GM21528 (cell line): Measurements from ENCODE around the gene FASN.
A peak's percentile ranks its signal among the peaks of the same experiment; 100 is the strongest.

Source experiments
- ATAC-seq: cut with Tn5 transposase; IDR thresholded peaks from one replicate; pipeline ENCODE4 v1.9.1; 2021; ENCODE audit warnings: mild to moderate bottlenecking, moderate library complexity; ENCODE audit not compliant: unreplicated experiment, low FRiP score

The FASN gene

DNA sequence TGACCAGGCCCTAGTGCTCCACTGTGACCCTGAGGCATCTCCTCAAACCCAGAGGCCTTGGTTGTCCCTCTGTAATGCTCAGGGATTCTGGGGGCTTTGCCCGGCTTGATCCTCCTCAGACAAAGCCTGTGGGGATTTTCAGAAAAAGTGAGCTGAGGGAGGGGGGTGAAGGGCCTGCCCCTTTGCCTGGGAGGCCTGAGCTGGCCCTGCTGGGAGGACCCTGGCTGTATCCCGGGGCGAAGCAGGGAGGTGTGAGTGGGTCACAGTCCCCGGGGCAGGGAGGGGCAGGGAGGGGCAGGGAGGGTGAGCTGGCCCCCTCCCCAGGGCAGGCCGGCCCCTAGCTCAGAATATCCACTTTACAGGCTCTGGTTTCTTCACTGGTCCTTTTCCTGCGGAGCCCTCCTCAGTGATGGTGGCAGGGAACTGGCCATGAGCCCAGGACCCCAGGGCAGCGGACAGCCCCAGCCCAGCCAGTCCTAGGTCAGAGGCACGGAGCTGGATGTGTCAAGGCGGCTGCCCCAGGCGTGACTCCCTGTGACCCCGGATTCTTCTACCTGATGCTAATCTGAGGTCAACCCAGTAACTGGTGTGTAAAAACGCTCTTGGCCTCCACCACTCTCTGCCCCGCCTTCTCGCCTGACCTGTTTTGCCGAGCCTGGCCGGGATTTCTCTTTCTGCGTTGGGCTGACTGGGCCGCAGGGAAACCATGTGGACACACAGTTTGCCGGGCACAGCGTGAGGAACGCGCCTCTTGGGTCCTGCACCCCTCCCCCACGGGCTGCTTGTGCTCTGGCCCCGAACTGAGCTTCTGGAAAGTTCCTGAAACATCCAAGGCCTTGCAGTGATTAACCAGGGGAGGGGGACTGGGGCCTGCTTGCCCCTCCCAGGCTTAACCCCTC is 5.8 kb upstream of the FASN start:
- no peak for ATAC-seq

DNA sequence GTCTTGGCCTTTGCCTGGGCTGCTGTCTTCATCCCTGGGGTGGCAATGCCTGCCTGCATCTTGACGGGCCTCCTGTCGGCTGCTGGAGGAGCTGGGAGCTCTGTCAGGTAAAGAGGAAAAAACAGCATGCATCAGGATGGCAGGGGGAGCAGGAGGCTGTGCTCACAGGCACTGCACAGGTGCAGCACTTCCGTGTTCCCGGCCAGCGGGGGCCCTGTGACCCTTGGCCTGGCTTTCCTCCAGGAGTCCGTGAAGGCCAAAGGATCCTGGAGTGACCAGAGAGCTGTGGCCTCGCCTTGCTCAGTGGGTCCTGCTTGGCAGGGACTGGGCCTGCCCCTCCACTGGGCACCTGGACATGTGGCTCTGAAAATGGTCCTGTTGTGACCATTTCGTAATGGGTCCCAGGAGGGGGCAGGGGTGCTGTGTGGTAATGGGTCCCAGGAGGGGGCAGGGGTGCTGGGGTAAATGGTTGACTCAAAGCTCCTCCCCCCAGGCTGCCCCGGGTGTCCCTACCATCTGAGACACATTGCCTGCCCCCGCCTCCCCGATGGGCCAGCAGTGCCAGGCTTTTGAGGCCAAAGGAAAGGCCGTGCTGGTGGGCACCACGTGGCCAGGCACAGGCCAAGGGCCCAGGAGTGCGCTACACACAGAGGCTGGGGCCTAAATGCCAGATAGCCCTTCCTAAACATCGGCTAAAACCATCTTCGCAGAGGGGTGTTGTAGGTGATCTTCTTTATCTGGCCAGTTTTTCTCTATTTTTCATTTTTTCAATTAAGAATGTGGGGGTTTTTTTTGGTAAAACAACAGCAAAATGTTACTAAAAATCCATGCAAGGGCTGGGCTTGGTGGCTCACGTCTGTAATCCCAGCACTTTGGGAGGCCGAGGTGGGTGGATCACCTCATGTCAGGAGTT is 4.0 kb upstream of the FASN start:
- ATAC-seq, result no peak

DNA sequence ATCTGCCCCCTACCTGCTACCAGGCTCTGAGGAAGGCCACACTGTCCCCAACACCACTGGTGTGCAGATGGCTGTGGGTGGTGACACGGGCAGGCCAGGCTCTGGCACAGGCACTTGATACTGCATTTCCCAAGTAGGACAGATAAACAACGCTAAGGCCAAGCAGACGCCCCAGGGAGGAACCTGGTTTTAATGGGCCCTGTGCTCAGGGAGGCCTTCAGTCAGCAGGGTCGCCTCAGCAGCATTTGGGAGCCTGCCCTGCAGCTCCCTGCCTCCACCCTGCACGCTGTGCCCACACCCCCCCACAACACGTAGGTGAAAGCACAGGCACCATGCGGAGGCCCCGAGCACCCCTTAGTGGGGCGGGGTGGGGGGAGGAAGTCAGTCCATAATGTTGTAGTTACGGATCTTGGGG is 3.3 kb upstream of the FASN start:
- ATAC-seq, result no peak

DNA sequence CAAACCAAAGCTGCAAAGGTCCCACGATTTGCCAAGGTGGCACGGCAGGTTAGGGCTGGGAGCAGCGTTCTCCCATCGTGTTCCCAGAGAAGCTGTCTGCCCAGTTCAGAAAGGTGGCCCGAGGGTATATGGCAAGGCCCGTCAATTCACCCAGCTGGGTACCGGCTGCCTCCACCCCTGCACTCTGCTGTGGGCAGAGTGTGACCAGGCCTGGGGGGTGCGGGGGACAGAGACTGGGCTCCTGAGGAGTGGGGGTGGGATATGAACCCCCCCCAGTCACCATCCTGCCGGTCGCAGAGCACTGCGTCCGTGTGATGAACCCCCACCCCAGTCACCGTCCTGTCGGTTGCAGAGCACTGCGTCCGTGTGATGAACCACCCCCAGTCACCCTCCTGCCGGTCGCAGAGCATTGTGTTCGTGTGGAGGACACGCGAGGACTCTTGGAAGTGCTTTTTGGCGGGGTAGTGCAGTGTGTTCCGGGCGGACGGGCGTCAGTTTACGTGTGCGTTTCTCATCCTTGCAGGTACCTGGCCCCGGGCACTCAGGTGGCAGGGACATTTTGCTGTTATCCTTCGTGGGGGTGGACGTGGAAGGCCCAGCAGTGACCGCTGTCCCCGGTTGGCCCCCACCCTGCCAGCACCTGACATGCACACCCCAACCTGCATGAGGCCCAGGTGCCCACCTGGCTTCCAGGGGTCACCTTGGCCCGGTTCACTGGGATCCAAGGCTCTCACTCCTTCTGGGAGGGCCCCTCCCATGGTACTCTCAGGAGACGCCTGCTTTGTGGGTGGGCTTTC is 2.7 kb upstream of the FASN start:
- no peak for ATAC-seq

DNA sequence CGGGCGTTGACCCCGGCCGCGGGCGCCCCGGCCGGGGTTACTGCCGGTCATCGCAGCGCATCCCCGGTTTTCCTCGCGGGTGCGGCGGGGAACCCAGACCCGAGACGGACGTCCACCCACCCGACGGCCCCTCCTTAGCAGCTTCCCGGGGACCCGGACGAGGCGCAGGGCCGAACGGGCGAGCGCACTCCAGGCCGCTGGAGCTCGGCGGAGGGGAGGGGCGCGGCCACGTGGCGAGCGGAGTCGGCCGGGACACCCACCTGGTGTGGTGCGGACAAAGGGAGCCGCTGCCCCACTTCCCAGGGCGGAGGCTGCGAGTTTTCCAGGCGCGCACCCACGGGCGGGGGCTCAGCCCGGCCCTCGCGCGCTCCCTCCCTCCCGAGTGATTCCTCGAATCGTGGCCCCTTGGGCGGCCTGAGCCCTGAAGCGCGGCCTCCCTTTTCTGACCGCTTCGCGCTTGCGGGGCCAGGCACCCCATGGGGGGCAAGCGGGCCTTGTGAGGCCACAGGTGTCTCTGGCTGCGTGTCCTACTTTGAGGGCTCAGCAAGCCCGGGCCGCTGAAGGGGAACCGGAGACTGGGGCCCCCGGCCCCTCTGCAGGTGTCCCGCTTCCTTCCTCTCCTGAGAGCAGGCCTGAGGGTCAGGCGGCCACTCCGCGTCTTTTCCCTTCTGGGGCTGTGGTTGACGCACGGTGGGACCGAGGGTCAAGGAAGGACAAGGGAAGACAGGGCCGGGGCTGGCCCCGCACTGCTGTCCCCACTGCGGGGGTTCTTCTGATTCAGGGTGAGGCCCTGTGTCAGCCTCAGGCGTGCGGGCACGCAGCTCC is 1.1 kb upstream of the FASN start:
- ATAC-seq, result peak; percentile 1

DNA sequence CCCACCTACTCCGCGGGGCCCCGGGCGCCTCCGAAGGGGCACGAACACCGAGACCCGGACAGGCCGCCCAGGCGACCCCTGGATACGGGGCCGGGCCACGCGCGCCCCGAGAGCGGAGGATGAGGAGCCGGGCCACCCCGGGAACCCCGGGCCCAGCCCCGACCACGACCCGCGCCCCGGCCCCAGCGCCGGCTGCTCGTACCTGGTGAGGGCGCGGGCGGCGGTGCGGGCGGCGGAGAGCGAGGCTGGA is 192 bp downstream of the FASN start:
- peak; percentile 14 for ATAC-seq

DNA sequence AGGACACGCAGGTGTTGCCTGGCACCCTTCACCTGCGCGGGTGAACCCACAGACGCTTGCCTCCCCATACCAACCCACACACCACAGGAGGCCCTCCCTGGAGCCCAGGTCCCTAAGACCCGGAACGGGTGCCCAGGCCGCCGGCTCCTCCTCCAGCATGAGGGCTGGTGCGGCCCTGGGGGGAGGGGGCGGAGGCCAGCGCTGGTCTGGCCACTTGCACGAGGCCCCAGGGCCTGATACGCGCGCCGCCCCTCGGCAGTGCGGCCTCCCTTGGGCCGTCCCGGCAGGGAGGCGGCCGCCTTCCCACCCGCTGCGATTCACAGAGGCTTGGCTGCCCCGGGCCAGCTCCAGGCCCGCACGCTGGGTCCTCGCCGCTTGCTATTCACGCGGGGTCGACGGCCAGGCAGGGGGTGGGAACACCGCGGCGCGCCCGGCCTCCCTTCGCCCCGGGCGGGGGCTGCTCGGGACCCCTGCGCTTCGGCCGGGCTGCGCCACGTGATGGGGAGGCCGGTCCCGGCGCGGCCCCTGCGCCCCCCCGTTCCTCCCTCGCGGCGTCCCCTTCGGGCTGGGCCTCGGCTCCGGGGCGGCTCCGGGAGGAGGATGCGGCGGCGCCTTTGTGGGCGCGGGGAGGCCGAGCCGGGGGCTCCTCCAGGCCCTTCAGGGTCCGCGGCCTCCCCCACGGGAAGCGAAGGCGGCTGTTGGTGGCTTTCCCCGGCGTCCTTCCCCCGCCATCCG is 685 bp downstream of the FASN start:
- ATAC-seq, result peak; percentile 3

DNA sequence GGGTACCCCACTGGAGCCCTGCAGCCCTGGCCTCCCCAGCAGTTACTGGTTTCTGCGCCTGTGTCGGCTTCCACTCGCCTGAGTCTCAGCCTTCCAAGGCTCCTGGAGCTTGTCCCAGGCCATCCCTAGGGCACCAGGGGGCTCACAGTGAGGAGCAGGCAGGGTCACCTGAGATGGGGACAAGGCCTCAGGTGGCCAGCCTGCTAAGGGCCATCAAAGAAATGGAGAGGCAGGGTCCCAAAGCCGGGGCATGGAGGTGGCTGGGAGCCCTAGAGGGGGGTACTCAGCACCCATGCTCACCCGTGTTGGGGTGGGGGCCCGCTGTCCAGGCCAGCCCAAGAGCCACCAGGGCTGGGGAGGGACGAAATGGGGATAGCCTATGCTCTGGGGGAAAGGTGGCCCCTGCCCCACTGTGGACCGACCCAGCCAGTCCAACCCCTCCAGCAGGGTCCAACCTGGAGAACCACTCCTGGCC is 1.3 kb downstream of the FASN start:
- ATAC-seq, result no peak

DNA sequence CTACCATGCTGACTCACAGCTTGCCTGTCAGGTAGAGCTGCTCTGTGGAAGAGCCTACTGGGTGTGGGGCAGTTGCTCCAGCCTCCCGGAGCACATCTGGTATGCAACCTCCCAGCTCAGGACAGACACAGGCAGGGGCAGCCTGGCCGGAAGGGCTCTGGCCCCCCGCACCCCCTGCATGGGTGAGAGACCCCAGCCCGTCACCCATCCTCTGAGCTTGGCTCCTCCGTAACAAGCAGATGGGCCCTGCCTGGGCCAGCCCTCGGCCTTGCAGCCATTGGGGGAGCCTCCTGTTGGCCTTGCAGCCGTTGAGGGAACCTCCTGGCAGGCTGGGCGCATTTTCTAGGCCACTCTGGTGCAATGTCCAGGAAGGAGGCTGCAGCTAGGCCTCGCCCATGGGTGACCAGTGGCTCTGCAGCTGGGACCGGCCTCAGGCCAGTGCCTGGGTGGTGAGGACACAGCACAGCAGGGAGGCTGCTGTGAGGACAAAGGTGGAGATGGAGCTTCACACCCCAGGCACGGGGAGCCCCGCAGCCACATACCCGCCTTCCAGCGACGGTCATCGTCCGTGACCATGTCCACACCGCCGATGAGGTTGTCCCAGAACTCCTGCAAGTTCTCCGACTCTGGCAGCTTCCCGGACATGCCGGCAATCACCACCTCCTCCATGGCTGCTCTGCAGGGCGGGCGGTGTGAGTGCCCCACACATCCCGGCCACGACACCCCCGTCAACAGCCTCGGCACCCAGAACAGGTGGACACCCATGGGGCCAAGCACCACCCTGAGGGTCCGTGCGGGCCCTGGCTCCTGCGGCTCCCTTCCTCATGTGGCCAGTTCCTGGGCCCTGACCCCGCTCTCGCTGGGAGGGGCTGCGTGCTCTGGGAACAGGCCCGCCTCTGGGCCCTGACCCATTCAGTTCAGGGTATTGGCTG is 2.0 kb downstream of the FASN start:
- no peak for ATAC-seq

DNA sequence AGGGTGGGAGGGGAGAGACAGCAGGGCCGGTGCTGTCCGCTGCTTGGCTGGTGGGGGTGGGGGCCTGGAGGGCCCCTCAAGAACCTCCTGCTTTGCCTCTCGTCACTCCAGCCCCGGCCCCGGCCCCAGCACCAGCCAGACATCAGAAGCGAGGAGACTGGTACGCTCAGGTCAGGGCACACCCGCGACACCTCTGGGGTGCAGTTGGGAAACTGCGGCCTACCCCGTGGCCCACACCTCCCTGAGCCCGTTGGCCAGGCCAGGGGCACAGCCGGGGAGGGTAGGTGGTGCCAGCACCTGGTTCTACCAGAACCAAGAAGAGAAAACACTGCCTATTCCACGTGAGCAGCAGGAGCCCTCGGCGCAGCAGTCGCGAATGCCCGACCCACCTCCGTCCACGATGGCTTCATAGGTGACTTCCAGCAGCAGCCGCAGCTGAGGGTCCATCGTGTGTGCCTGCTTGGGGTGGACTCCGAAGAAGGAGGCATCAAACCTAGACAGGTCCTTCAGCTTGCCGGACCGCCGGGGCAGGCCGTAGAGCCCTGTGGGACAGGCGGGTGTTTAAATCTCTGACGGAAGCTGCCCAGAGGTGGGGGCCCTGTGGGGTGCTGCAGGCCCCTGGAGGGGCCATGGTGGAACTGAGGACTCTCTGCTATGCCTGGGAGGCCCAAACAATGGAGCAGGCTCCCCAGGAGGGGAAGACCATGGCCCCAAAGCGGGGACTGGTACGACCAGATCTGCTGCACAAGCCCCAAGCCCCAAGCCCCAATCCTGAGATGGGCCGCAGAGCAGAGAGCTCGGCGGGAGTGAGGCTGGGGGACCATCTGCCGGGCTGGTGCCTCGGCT is 2.9 kb downstream of the FASN start:
- ATAC-seq, result no peak

DNA sequence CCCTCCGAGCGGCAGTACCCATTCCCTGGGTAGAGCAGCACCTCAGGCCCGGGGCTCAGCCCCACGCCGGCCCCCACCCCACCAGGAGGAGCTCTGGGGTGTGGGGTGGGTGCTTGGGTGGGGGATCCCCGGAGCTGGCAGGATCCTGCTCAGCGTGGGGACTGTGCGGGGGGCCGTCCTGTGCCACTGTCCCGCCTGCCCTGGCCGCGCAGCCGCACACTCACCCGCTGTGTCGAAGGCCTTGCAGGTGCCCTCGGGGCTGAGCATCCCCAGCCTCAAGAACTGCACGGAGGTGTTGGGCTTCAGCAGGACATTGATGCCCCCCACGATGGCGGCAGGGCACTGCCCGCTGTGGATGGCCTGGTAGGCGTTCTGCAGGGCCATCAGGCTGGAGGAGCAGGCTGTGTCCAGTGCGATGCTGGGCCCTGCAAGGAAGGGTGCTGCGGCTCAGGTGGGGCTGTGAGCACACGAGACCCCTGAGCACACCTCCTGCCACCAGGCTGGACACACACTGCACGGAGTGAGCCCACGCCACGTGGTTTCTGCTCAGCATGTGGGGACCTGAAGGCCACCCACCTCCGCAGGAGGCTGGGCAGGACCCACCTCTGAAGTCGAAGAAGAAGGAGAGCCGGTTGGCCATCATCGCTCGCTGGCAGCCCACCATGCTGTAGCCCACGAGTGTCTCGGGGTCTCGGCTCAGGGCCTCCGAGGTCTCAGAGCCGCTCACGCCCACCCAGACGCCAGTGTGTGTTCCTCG is 4.9 kb downstream of the FASN start:
- no peak for ATAC-seq

DNA sequence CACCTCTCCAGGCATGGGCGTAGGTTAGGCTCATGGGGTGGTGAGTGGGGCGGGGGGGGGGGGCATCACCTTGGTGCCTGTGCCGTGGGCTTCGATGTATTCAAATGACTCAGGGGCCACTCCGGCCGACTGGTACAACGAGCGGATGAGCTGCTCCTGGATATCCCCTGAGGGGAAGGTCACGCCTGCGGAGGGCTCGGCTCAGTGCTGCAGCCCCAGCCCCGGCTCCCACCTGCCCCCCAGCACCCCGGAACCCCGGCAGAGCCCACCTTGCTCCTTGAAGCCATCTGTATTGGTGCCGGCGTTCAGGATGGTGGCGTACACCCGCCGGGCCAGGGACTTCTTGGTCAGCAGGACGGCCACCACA is 5.4 kb downstream of the FASN start:
- ATAC-seq, result no peak

DNA sequence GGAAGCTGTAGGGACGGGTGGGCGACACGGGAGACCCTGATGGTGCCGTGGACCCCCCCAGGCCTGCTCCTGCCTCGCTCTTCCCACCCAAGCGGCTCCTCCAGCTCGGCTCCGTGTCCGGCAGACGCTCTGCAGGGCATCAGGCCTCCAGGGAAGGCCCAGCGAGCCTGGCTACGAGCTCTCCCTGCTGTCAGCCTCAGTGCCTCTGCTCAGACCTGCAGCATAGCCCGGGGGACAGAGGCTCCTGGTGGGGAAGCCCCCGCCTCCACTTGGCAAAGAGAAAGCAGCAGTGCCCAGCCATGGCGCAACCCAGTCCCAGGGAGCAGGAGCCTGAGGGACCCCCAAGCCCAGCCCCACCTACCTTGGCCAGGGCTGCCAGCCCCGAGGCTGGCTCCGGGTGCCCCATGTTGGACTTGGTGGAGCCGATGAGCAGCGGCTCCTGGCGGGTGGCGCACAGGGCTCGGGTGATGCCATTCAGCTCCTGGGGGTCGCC is 5.9 kb downstream of the FASN start:
- ATAC-seq, result no peak

DNA sequence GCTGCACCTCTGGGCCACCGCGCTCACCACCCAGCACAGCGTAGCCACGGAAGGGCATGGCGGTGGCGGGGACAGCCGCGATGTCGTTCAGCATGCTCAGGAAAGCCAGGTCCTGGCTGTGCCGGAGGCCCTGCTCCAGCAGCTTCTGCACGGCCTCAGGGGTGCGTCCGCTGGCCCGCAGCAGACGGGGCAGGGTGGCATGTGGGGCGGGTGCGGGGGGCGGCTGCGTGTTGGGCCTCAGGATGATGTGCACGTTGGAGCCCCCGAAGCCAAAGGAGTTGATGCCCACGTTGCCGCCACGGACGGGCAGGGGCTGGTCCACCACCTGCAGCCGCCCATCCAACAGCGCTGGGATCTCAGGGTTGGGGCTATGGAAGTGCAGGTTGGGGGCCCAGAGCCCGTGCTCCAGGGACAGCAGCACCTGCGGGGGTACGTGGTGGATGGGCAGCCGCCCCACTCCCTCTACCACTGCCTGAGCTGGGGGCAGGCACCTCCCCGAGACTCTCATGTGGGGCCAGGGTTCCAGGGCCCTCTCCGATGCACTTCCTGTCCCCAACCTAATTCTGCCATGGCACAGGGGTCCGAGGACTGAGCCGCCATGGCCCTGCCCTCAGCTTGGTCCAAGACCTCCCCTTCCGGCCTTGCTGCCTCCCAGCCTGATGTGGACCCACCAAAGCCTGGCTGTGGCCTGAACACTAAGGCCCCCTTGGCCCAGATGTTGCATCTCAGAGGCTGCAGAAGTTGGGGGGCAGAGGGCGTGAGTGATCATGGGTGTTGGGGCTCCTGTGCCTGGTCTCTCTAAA is 6.6 kb downstream of the FASN start:
- no peak for ATAC-seq

DNA sequence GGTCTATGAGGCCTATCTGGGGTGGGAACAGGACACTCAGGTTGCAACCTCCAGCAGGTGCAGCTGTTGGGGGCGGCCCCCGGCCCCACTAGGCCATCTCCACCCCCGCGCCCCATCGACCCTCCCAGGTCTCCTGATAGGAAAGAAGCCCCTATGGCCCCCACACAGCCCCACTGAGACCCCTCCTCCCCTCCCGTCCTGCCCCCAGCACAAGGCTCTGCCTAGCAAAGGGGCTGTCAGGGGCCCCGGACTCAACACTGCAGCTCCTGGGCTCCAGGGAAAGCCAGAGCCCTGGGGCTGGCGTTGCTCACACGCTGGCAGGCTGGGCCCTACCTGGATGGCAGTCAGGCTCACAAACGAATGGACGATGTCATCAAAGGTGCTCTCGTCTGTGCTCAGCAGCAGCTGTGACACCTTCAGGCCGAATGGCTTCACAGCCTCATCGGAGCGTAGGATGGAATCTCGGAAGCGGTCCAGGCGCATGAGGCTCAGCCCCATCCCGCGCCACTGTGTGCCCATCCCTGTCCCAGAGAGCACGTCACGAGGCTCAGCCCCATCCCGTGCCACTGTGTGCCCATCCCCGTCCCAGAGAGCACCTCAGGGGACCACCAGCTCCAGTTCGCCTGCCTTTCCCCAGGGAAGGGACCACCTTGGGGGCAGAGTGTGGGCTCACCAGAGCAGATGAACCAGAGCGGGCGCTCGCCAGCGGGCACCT is 7.3 kb downstream of the FASN start:
- no peak for ATAC-seq
